Omental fat pad (tissue), 4 donors: ENCODE data around the gene CDC42BPG. TPM values are rescaled to one million over a fixed set of nuclear protein-coding genes. Genes with fewer than 3 reads are reported as not detected.

Experiments
- ATAC-seq: fragments of 150-250 bp; one replicate; pipeline ENCODE4 v1.9.1; 2016; ENCODE audit warnings: mild to moderate bottlenecking, moderate library complexity; ENCODE audit not compliant: low FRiP score
- DNase-seq: peaks from one replicate; pipeline ENCODE4 v3.0.0-alpha.2; 2019; ENCODE audit warnings: low spot score
- CTCF ChIP-seq, 3 donors: fragments of 450-650 bp; IDR thresholded peaks; one replicate each; pipeline ENCODE4 v1.5.1; 2016 to 2017; ENCODE audit warnings: antibody characterized with exemption in 3 of 3, mild to moderate bottlenecking in 3 of 3, moderate library complexity in 2 of 3
- total RNA-seq, 4 donors: library from RNA; depleted of rRNA; stranded (reverse); fragments of >200 nt; gene quantifications; one replicate each; pipeline ENCODE4 v1.1.0, GENCODE V29; 2016

Gene CDC42BPG
- total RNA-seq, 4 donors from 2014 or later: 0.19 to 0.48 (median 0.42) TPM

- no peak for DNase-seq
- no peak for TF ChIP-seq CTCF (IDR thresholded peaks at IDR 0.05)
- ATAC-seq: no peak
Observed at GRCh38 chr11:64857485-64857884, 13.0 kb upstream of the CDC42BPG start.

DNA sequence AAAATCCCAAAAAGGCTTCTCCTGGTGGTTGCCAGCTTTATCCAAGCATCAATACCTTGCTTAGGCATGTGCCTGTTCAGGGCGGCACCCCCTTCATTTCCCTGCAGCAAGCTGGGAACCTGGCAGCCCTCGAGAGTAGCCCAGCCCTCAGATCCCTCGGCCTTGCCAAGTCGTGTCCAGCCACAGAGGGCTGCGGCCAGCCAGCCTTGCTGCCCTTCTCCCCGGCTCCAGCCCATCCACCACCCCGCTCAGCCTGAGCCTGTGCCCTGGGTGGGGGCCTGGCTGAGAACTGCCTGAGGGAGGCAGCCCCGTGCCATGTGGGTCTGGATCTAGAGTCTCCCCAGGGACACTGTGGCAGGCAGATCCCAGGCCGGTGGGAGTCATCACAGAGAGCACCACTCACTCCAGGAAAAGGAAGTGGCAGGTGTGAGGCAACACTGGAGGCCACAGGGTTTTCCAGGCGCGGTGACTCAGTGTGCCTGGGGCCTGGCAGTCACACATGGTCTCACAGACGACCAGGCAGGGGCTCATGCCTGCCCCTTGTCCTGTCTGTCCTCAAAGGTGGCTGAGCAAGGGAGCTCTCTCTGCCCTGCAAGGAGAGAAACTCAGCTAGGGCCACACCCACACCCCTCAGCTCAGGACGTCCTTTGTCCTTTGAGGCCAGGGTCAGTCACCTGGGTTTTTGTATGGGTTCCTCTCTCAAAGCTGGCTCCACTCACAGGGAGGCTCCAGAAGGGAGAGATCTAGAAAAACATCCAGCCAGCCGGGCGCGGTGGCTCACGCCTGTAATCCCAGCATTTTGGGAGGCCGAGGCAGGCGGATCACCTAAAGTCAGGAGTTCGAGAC, 12.2 kb upstream of the CDC42BPG start:
- peak; percentile 65 for ATAC-seq
- peak; percentile 68 for DNase-seq
- TF ChIP-seq CTCF (IDR thresholded peaks at IDR 0.05): no peak

DNA sequence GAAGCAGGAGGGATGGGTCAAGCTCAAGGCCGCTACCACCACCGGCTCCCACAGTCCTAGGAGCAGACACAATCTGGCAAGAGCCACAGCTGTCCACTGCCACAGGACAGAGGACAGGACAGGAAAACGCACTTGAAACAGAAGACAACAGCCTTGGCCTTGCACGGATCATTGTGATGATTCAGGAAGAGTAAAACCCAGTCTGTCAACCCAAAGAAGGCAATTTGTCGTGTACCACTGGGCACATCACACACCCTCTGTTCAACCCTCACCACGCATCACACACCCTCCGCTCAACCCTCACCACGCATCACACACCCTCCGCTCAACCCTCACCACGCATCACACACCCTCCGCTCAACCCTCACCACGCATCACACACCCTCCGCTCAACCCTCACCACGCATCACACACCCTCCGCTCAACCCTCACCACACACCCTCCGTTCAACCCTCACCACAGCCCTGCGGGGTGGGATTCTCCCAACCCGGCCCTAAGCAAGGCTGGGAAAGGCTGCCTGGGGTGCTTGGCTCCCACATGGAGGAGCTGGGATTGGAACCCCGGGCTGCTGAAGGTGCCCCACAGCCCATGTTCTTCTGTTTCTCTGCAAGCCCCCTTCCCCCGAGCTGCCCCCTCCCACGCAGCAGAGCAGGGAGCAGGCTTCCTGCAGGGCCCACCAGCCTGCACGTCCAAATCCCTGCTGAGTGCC, 11.3 kb upstream of the CDC42BPG start:
- no peak for TF ChIP-seq CTCF (IDR thresholded peaks at IDR 0.05)
- ATAC-seq: no peak
- no peak for DNase-seq

DNA sequence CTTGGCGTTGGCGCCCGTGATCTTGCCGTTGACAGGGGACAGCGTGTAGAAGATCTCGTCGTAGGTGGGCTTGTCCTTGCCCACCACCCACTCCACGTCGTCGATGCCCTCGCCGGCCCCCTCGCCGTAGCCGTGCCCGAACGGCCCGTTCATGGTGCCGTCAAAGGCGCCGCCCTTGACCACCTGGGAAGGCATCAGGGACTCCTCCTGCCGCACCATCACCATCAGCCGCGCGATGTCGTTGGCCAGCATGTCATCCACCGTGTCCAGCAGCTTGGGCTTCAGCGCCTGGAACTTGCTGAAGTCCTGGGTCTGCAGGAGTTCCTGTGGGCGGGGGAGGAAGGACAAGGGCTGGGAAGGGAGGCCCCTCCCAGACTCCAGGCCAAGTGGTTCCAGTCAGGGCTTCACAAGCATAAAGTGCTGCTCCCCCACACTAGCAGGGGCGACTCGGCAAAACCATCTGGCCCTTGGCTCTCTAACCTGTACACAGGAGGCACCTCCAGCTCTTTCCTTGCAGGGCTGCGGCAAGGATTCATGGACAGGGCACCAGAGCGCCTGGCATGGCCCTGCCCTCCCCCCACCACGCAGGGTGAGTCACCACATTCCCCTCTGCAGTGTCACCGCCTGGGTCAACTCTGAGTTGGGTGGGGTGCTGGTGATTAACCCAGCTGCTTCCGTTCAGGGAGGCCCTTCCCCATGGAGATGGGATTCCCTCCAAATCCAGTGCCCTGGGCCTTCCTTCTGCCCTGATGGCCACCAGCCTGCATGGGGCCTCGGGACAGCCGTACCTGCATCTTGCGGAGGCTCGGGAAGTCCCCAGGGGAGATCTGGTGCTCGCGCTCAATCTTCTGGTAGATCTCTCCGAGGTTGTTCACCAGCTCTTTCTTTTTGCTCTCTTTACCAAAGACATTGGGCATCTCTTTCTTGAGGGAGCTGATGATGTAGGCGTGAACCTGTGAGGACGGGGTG, 10.4 kb upstream of the CDC42BPG start:
- no peak for TF ChIP-seq CTCF (IDR thresholded peaks at IDR 0.05)
- peak; percentile 80 for ATAC-seq
- DNase-seq: peak; percentile 85

DNA sequence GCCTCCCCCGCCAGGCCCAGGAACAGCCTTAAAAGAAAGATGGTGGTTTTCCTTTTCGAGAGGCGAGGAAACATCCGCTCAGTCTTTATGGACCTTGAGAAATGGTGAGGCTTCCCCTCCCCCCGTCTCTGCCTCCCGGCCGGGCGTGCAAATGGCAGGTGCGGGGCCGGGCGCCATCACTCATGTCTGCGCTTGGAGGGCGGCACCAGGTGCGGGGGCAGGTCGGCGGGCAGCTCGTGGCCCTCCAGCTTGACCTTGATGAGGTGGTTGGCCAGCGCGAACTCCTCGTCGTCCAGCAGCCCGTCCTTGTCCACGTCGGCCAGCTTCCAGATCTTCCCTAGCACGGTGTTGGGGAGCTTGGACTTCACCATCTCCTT, 9.7 kb upstream of the CDC42BPG start:
- no peak for ATAC-seq
- TF ChIP-seq CTCF (IDR thresholded peaks at IDR 0.05): no peak
- DNase-seq: no peak

- TF ChIP-seq CTCF (IDR thresholded peaks at IDR 0.05): no peak
- DNase-seq: no peak
- ATAC-seq: no peak
Observed at GRCh38 chr11:64853709-64854108, 9.3 kb upstream of the CDC42BPG start.
